DND-41 (cell line): ENCODE measurements around the gene PLEKHA4.

Experiments used
- EZH2 ChIP-seq: IDR thresholded peaks from 3 replicates; pipeline ENCODE4 v1.6.1; 2012; ENCODE audit warnings: borderline replicate concordance, low read depth, mild to moderate bottlenecking, moderate library complexity, low read length, inconsistent platforms; ENCODE audit not compliant: severe bottlenecking
- TF ChIP-seq, protein P1 (sequence below): IDR thresholded peaks from 2 replicates; pipeline ENCODE4 v1.5.1; 2012; ENCODE audit warnings: borderline replicate concordance, low read length, moderate library complexity, mild to moderate bottlenecking; ENCODE audit not compliant: poor library complexity, severe bottlenecking; ENCODE audit errors: extremely low read depth

DNA sequence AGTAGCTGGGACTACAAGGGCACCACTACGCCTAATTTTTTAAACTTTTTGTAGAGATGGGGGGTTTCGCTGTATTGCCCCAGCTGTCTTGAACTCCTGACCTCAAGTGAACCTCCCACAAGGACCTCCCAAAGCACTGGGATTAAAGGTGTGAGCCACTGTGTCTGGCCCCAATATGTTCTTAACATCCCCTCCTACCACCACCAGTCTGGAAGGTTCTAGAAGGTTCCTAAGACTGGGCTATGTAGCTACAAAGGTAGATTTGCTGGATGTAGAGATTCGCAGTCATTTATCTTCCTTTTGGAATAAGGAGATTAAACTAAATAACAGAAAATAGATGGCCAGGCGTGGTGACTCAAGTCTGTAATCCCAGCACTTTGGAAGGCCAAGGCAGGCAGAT is 37.5 kb downstream of the PLEKHA4 start:
- TF ChIP-seq, protein P1, sequence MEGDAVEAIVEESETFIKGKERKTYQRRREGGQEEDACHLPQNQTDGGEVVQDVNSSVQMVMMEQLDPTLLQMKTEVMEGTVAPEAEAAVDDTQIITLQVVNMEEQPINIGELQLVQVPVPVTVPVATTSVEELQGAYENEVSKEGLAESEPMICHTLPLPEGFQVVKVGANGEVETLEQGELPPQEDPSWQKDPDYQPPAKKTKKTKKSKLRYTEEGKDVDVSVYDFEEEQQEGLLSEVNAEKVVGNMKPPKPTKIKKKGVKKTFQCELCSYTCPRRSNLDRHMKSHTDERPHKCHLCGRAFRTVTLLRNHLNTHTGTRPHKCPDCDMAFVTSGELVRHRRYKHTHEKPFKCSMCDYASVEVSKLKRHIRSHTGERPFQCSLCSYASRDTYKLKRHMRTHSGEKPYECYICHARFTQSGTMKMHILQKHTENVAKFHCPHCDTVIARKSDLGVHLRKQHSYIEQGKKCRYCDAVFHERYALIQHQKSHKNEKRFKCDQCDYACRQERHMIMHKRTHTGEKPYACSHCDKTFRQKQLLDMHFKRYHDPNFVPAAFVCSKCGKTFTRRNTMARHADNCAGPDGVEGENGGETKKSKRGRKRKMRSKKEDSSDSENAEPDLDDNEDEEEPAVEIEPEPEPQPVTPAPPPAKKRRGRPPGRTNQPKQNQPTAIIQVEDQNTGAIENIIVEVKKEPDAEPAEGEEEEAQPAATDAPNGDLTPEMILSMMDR: no peak
- TF ChIP-seq EZH2: no peak
